ENCODE measurements around the gene ADAM19. TPM values are rescaled to one million over a fixed set of nuclear protein-coding genes. Genes with fewer than 3 reads are reported as not detected.

The ADAM19 gene
- total RNA-seq, 1 donor from 2014 or later = 10.6 TPM

DNA sequence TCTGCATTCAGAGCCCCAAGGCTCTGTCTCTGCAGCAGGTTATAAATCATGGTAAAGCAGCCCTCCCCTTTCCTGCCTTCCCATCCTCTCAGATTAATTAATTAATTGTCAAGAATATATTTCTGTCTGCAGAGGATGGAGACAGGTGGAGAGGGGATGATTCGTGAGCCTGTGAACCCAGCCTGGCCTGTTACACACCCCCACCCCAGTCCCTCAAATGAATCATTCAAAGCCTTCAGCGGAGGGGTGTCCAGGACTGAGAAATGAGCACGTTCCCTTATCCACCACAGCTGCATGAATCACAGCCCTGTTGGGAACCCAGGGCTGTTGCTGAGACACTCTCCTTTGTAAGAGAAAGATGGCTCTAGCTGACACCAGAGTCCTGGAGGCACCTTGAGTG lies 59.6 kb downstream of the ADAM19 start:
- peaks cover 27% of the 10 kb centered on the region for H3K4me1 ChIP-seq
- intact Hi-C loops (cut with DNase I) = no loop called here
- DNase-seq (no peak), ATAC-seq (no peak)
- H3K27me3 ChIP-seq = no peaks in the 10 kb centered on the region
- no peaks in the 10 kb centered on the region for H3K9me3 ChIP-seq
- peak overlapping the region; percentile 66 for H3K27ac ChIP-seq
- H3K36me3 ChIP-seq = peaks cover 6% of the 10 kb centered on the region
- no peak overlapping the region for H3K4me3 ChIP-seq
- no peak for TF ChIP-seq CTCF (IDR thresholded peaks at IDR 0.05)

DNA sequence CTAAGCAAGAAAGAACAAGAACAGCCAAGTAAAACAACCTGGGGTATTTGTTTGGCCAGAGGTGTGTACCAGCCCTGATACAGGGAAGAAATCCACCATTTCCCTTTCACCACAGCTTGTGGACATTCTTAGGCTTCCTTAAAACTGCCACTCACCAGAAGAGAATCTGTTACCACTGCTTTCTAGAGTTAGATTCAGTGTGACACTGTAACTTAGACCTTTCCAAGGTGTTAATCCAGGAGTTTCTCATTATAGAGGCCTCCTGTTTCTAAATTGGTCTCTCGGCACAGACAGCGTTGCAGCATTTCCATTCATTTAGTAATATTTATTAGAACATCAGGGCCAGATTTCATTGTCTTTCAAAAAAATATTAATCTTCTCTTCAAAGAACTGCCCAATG lies 60.6 kb downstream of the ADAM19 start:
- Histone ChIP-seq H3K27ac (no peak overlapping the region), H3K36me3 (peaks cover 6% of the 10 kb centered on the region), H3K4me3 (no peak overlapping the region), H3K4me1 (peaks cover 28% of the 10 kb centered on the region), H3K27me3 (no peaks in the 10 kb centered on the region), H3K9me3 (no peaks in the 10 kb centered on the region)
- intact Hi-C loops (cut with DNase I) = no loop called here
- ATAC-seq = no peak
- TF ChIP-seq CTCF (IDR thresholded peaks at IDR 0.05) = no peak
- no peak for DNase-seq

DNA sequence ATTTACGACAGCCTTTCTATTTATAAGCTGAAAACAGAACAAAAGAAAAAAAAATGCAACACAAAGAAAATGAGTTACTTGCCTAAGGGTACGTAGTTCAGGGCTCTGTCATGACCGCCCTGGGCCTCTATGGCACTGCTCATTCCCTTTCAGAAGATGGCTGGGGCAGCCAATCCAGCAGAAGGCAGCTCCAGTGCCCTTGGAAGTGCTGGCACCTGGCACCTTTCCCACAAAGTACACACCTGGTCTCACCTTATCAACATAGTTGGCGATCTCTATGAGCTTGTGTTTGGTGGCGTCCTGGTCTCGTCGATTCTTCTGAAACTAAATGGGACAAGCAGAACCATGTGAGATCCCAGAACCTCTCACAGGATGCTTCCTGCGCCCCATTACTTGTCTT lies 62.4 kb downstream of the ADAM19 start:
- intact Hi-C loops (cut with DNase I) = no loop called here
- peaks cover 28% of the 10 kb centered on the region for H3K4me1 ChIP-seq
- TF ChIP-seq CTCF (IDR thresholded peaks at IDR 0.05) = no peak
- H3K36me3 ChIP-seq = peaks cover 6% of the 10 kb centered on the region
- H3K27me3 ChIP-seq = no peaks in the 10 kb centered on the region
- ATAC-seq (no peak), DNase-seq (no peak)
- no peak overlapping the region for H3K4me3 ChIP-seq
- no peaks in the 10 kb centered on the region for H3K9me3 ChIP-seq
- no peak overlapping the region for H3K27ac ChIP-seq

GRCh38 chr5:157511651-157512644 lies 63.6 kb downstream of the ADAM19 start:
- TF ChIP-seq CTCF (IDR thresholded peaks at IDR 0.05) = no peak

GRCh38 chr5:157510682-157511081 lies 64.9 kb downstream of the ADAM19 start:
- Histone ChIP-seq H3K27me3 (no peaks in the 10 kb centered on the region), H3K27ac (peak overlapping the region; percentile 55), H3K9me3 (no peaks in the 10 kb centered on the region), H3K4me3 (no peak overlapping the region), H3K4me1 (peaks cover 33% of the 10 kb centered on the region), H3K36me3 (no peaks in the 10 kb centered on the region)
- no peak for TF ChIP-seq CTCF (IDR thresholded peaks at IDR 0.05)
- intact Hi-C loops (cut with DNase I) = no loop called here
- DNase-seq = no peak
- ATAC-seq = no peak

More at GRCh38 chr5:157511651-157512644, 63.6 kb downstream of the ADAM19 start:
- Histone ChIP-seq H3K9me3 (no peaks in the 10 kb centered on the region), H3K27me3 (no peaks in the 10 kb centered on the region), H3K27ac (peak overlapping the region; percentile 55), H3K4me1 (peaks cover 39% of the 10 kb centered on the region), H3K36me3 (no peaks in the 10 kb centered on the region), H3K4me3 (no peak overlapping the region)
- DNase-seq = peak; percentile 76
- ATAC-seq = peak; percentile 84
- intact Hi-C loops (cut with DNase I) = no loop called here

Data from upper lobe of right lung (tissue), 1 donor.